HL-60 (cell line): ENCODE measurements around the gene NECTIN4.

ENCODE experiments used
- CTCF ChIP-seq: IDR thresholded peaks from one replicate; pipeline ENCODE4 v1.5.1; 2011; ENCODE audit warnings: low read length, control low read depth, inconsistent platforms; ENCODE audit not compliant: insufficient read depth
- TF ChIP-seq, protein P1 (sequence below): IDR thresholded peaks from 2 replicates; pipeline ENCODE4 v1.6.1; 2012; ENCODE audit warnings: low read depth; ENCODE audit not compliant: insufficient replicate concordance

GRCh38 chr1:161086457-161086856, 2.9 kb downstream of the NECTIN4 start:
- TF ChIP-seq CTCF: no peak
- TF ChIP-seq, protein P1, sequence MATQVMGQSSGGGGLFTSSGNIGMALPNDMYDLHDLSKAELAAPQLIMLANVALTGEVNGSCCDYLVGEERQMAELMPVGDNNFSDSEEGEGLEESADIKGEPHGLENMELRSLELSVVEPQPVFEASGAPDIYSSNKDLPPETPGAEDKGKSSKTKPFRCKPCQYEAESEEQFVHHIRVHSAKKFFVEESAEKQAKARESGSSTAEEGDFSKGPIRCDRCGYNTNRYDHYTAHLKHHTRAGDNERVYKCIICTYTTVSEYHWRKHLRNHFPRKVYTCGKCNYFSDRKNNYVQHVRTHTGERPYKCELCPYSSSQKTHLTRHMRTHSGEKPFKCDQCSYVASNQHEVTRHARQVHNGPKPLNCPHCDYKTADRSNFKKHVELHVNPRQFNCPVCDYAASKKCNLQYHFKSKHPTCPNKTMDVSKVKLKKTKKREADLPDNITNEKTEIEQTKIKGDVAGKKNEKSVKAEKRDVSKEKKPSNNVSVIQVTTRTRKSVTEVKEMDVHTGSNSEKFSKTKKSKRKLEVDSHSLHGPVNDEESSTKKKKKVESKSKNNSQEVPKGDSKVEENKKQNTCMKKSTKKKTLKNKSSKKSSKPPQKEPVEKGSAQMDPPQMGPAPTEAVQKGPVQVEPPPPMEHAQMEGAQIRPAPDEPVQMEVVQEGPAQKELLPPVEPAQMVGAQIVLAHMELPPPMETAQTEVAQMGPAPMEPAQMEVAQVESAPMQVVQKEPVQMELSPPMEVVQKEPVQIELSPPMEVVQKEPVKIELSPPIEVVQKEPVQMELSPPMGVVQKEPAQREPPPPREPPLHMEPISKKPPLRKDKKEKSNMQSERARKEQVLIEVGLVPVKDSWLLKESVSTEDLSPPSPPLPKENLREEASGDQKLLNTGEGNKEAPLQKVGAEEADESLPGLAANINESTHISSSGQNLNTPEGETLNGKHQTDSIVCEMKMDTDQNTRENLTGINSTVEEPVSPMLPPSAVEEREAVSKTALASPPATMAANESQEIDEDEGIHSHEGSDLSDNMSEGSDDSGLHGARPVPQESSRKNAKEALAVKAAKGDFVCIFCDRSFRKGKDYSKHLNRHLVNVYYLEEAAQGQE: no peak
